ENCODE data around the gene ACTL10.

ACTL10 gene

GRCh38 chr20:33713865-33714367 lies 47.2 kb downstream of the ACTL10 start:
- DNase-seq (ENCODE audit: low read depth) = no peak
- TF ChIP-seq CTCF (IDR thresholded peaks at IDR 0.05; ENCODE audit: control insufficient read depth, insufficient read depth, low read depth, low read length, missing control alignments) = no peak
- no peak overlapping the region for H3K4me3 ChIP-seq (ENCODE audit: control insufficient read depth, low read depth, low read length)

- no peak for DNase-seq (ENCODE audit: low read depth)
- no peak overlapping the region for H3K4me3 ChIP-seq (ENCODE audit: control insufficient read depth, low read depth, low read length)
- TF ChIP-seq CTCF (IDR thresholded peaks at IDR 0.05; ENCODE audit: control insufficient read depth, insufficient read depth, low read depth, low read length, missing control alignments) = no peak
Observed at GRCh38 chr20:33716498-33716897, 49.8 kb downstream of the ACTL10 start.
